A549 (cell line): Measurements from ENCODE around the gene YAF2. TPM values are rescaled to one million over a fixed set of nuclear protein-coding genes. Genes with fewer than 3 reads are reported as not detected.

Experiments used
- ATAC-seq, 2 experiments: fragments of 200-7000 bp in 1 of 2; fragments of >200 bp in 1 of 2; cut with Nextera tagmentation in 1 of 2; cut with Tn5 transposase in 1 of 2; 3 replicates each; pipeline versions ENCODE4 v1.8.0 to v1.9.1; 2018 to 2020; ENCODE audit warnings: mild to moderate bottlenecking in 1 of 2, moderate library complexity in 1 of 2
- CTCF ChIA-PET: fragments of 300-600 bp; sonication (Branson Sonifier 250); formaldehyde crosslinking; extraction: SDS; loops from one replicate; lab custom pipeline; 2021; ENCODE audit warnings: antibody characterized with exemption, inconsistent platforms; lab: Yijun Ruan, JAX
- POLR2A ChIA-PET: fragments of 350-600 bp; formaldehyde crosslinking; extraction: SDS; loops from one replicate; lab custom pipeline; 2021; ENCODE audit warnings: antibody characterized with exemption, inconsistent platforms; lab: Yijun Ruan, JAX
- DNase-seq, 2 experiments: peaks; one replicate each; pipeline versions ENCODE4 v3.0.0 to v3.0.0-alpha.2; 2011 to 2016; ENCODE audit warnings: low read depth in 1 of 2, low spot score in 1 of 2
- FAIRE-seq: peaks from 2 replicates; lab custom pipeline; 2011; peaks lifted over from hg19 to GRCh38; lab: Jason Lieb, UNC
- H3K27ac ChIP-seq, 2 experiments: fragments of >200 bp; sonication (Bioruptor Twin); formaldehyde crosslinking; 3 replicates each; pipeline ENCODE4 v1.5.1; 2016 to 2017
- H3K4me1 ChIP-seq: fragments of >200 bp; sonication (Bioruptor Twin); formaldehyde crosslinking; 3 replicates; pipeline ENCODE4 v1.6.1; 2016
- H3K4me2 ChIP-seq: fragments of >200 bp; sonication (Bioruptor Twin); formaldehyde crosslinking; 3 replicates; pipeline ENCODE4 v1.6.1; 2016
- H3K4me3 ChIP-seq: fragments of >200 bp; sonication (Bioruptor Twin); formaldehyde crosslinking; 3 replicates; pipeline ENCODE4 v1.5.1; 2016
- H3K9me3 ChIP-seq: fragments of >200 bp; sonication (Bioruptor Twin); formaldehyde crosslinking; 3 replicates; pipeline ENCODE4 v1.6.1; 2016
- BHLHE40 ChIP-seq: IDR thresholded peaks from 2 replicates; pipeline ENCODE4 v1.6.1; 2012; ENCODE audit warnings: low read depth, low read length, inconsistent platforms
- CBX2 ChIP-seq: fragments of 200-600 bp; sonication (generic); IDR thresholded peaks from 2 replicates; pipeline ENCODE4 v1.6.1; 2016; ENCODE audit warnings: low read depth, mild to moderate bottlenecking, borderline replicate concordance
- CEBPB ChIP-seq, 2 experiments: fragments of >200 bp in 1 of 2; sonication (Bioruptor Twin) in 1 of 2; formaldehyde crosslinking in 1 of 2; IDR thresholded peaks; 2 replicates each; pipeline ENCODE4 v1.6.1; 2012 to 2016
- CHD2 ChIP-seq: fragments of 150-350 bp; IDR thresholded peaks from 2 replicates; pipeline ENCODE4 v1.6.1; 2014; ENCODE audit warnings: low read length; ENCODE audit not compliant: partially characterized antibody
- EHF ChIP-seq: fragments of 250-450 bp; sonication (Bioruptor Pico); IDR thresholded peaks from 2 replicates; pipeline ENCODE4 v1.5.0; 2020; ENCODE audit warnings: mild to moderate bottlenecking
- EP300 ChIP-seq, 2 experiments: fragments of >200 bp; sonication (Bioruptor Twin); formaldehyde crosslinking; IDR thresholded peaks; 2 replicates in 1 of 2; 3 replicates in 1 of 2; pipeline ENCODE4 v1.6.1; 2016 to 2017
- FOSL2 ChIP-seq, 2 experiments: fragments of 450-650 bp in 1 of 2; fragments of >200 bp in 1 of 2; sonication (Bioruptor Twin) in 1 of 2; formaldehyde crosslinking; IDR thresholded peaks; 2 replicates each; pipeline versions ENCODE4 v1.5.0 to v1.6.1; 2016 to 2020; ENCODE audit warnings: mild to moderate bottlenecking in 1 of 2, moderate library complexity in 1 of 2
- FOXS1 ChIP-seq: fragments of 250-450 bp; sonication (Bioruptor Pico); IDR thresholded peaks from 2 replicates; pipeline ENCODE4 v1.5.0; 2020; ENCODE audit warnings: mild to moderate bottlenecking, moderate library complexity
- GATA3 ChIP-seq: IDR thresholded peaks from 2 replicates; pipeline ENCODE4 v1.6.1; 2012; ENCODE audit warnings: borderline replicate concordance
- HDAC2 ChIP-seq: fragments of 200-600 bp; sonication (generic); IDR thresholded peaks from 2 replicates; pipeline ENCODE4 v1.6.1; 2016
- HOXA7 ChIP-seq: fragments of 250-450 bp; sonication (Bioruptor Pico); IDR thresholded peaks from 2 replicates; pipeline ENCODE4 v1.5.0; 2020; ENCODE audit warnings: mild to moderate bottlenecking, moderate library complexity
- JUN ChIP-seq, 2 experiments: fragments of >200 bp; sonication (Bioruptor Twin); formaldehyde crosslinking; IDR thresholded peaks; 2 replicates in 1 of 2; 3 replicates in 1 of 2; pipeline ENCODE4 v1.6.1; 2016 to 2017
- JUNB ChIP-seq: fragments of >200 bp; sonication (Bioruptor Twin); formaldehyde crosslinking; IDR thresholded peaks from 2 replicates; pipeline ENCODE4 v1.6.1; 2016
- KDM1A ChIP-seq: fragments of 200-600 bp; sonication (generic); IDR thresholded peaks from 2 replicates; pipeline ENCODE4 v1.6.1; 2016; ENCODE audit warnings: low read depth, mild to moderate bottlenecking
- KDM5A ChIP-seq: fragments of 200-600 bp; sonication (generic); IDR thresholded peaks from 2 replicates; pipeline ENCODE4 v1.6.1; 2016; ENCODE audit warnings: antibody characterized with exemption, mild to moderate bottlenecking
- MAFK ChIP-seq: fragments of 450-650 bp; IDR thresholded peaks from 2 replicates; pipeline ENCODE4 v1.6.1; 2014; ENCODE audit not compliant: partially characterized antibody
- NFE2L2 ChIP-seq: fragments of 150-350 bp; conservative IDR thresholded peaks from 2 replicates; pipeline ENCODE4 v1.6.1; 2014; ENCODE audit warnings: low read length
- NR3C1 ChIP-seq: fragments of >200 bp; sonication (Bioruptor Twin); formaldehyde crosslinking; IDR thresholded peaks from 3 replicates; pipeline ENCODE4 v1.6.1; 2017
- POLR2AphosphoS2 ChIP-seq: conservative IDR thresholded peaks from 2 replicates; pipeline ENCODE4 v1.6.1; 2012; ENCODE audit warnings: low read length, improper control_type of control experiment, inconsistent platforms
- RAD21 ChIP-seq, 2 experiments: fragments of >200 bp in 1 of 2; sonication (Bioruptor Twin) in 1 of 2; formaldehyde crosslinking in 1 of 2; IDR thresholded peaks in 1 of 2; conservative IDR thresholded peaks in 1 of 2; 2 replicates in 1 of 2; 3 replicates in 1 of 2; pipeline ENCODE4 v1.6.1; 2012 to 2018; ENCODE audit warnings: inconsistent platforms in 1 of 2
- RFX5 ChIP-seq: fragments of 450-650 bp; IDR thresholded peaks from 2 replicates; pipeline ENCODE4 v1.7.1; 2014; ENCODE audit warnings: antibody characterized with exemption, mild to moderate bottlenecking, moderate library complexity
- SMC3 ChIP-seq: fragments of >200 bp; sonication (Bioruptor Twin); formaldehyde crosslinking; IDR thresholded peaks from 3 replicates; pipeline ENCODE4 v1.6.1; 2018; ENCODE audit warnings: inconsistent platforms
- SREBF2 ChIP-seq: fragments of 450-650 bp; IDR thresholded peaks from 2 replicates; pipeline ENCODE4 v1.6.1; 2014; ENCODE audit warnings: mild to moderate bottlenecking, moderate library complexity
- TFCP2L1 ChIP-seq: fragments of 250-450 bp; sonication (Bioruptor Pico); IDR thresholded peaks from 2 replicates; pipeline ENCODE4 v1.5.0; 2021; ENCODE audit warnings: mild to moderate bottlenecking
- ZSCAN20 ChIP-seq: fragments of 250-450 bp; sonication (Bioruptor Pico); IDR thresholded peaks from 2 replicates; pipeline ENCODE4 v1.8.0; 2022; ENCODE audit warnings: mild to moderate bottlenecking, moderate library complexity
- WGBS: methylation state at CpG from one replicate; pipeline ENCODE4 v1.1.6; 2017; ENCODE audit errors: missing lambda C conversion rate; 5-methylcytosine and 5-hydroxymethylcytosine counted together
- polyA plus RNA-seq, 4 experiments: library from polyadenylated mRNA; depleted of rRNA in 3 of 4; stranded (reverse); fragments of >200 nt; fragmentation: RNase III in 1 of 4; extraction: RNeasy Plus Mini Kit Qiagen cat#74134 plus additional on column Dnase treatment in 1 of 4; gene quantifications; 2 replicates in 3 of 4; 3 replicates in 1 of 4; pipeline ENCODE4 v1.2.3, GENCODE V29; 2011 to 2017
- TF ChIP-seq, protein P1 (sequence below): fragments of 150-350 bp; IDR thresholded peaks from 2 replicates; pipeline ENCODE4 v1.6.1; 2014; ENCODE audit warnings: low read depth, mild to moderate bottlenecking, low read length
- TF ChIP-seq, protein P2 (sequence below): fragments of 250-450 bp; sonication (Bioruptor Pico); IDR thresholded peaks from 2 replicates; pipeline ENCODE4 v1.5.0; 2020; ENCODE audit warnings: low read depth, mild to moderate bottlenecking, moderate library complexity
- TF ChIP-seq, protein P3 (sequence below): IDR thresholded peaks from 2 replicates; pipeline ENCODE4 v1.6.1; 2012
- TF ChIP-seq, protein P4 (sequence below): fragments of >200 bp; sonication (Bioruptor Twin); formaldehyde crosslinking; IDR thresholded peaks from 3 replicates; pipeline ENCODE4 v1.5.1; 2016
- TF ChIP-seq, protein P5 (sequence below): IDR thresholded peaks from 2 replicates; pipeline ENCODE4 v1.6.1; 2012; ENCODE audit warnings: low read depth, borderline replicate concordance

Gene YAF2
- polyA plus RNA-seq, 2 of the 4 experiments (the other 2 are of a cell fraction): 21.5 to 49.2 TPM

DNA sequence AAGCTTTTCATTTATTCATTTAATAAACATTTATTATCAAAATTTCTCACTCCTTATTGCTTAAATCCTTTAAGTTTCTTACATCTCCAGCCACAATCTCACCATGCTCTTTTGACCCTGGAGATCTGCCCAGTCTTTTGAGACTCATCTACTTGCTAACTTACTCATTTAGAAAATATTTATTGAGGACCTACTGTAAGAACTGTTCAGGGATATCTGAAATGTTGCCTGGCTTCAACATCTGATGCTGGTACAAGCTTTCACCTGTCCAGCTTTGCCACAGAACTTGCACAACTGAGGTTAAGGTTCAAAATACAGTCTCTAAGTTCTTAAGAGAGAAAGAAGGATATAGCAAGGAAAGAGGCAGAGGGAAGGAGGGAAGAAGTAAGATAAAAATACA lies 75.9 kb downstream of the YAF2 start:
- H3K4me2 ChIP-seq: peak overlapping the region; percentile 71
- ChIA-PET POLR2A (no interaction called here), CTCF (interaction anchor here (3.0 kb wide), 1 partner anchor 17 kb away, joined by 10 read pairs; no protein-coding TSS in a partner anchor)
- DNase-seq (peak in 1 of 2 experiments; percentile 56), ATAC-seq (peak; percentile 62 to 77; a peak in 5 of 6 replicates), FAIRE-seq (peak; percentile 92)
- no peaks in the 10 kb centered on the region for H3K9me3 ChIP-seq
- H3K27ac ChIP-seq: peak overlapping the region; percentile 67 to 81
- TF ChIP-seq CBX2 (no peak), CEBPB (IDR thresholded peaks at IDR 0.05) (peak; percentile 22 to 79; a peak in 3 of 4 replicates), GATA3 (no peak; the same call in 1 of the 2 replicates), RFX5 (no peak), RAD21 (conservative IDR thresholded peaks at IDR 0.05 in 1 of 2, IDR thresholded peaks at IDR 0.05 in 1 of 2) (peak in 1 of 2 experiments; percentile 9; a peak in 1 of 5 replicates), JUNB (peak; percentile 44; the same call in 1 of the 2 replicates), POLR2AphosphoS2 (no peak), ZSCAN20 (CRISPR knock-in tag) (no peak), FOSL2 (IDR thresholded peaks at IDR 0.05) (no peak), FOSL2 (CRISPR knock-in tag; IDR thresholded peaks at IDR 0.05) (0 out of 2 replicates have a peak, but pooled peaks have one; percentile 25), KDM5A (no peak), HOXA7 (CRISPR knock-in tag) (no peak), TFCP2L1 (no peak), EP300 (IDR thresholded peaks at IDR 0.05) (no peak)
- TF ChIP-seq, protein P1, sequence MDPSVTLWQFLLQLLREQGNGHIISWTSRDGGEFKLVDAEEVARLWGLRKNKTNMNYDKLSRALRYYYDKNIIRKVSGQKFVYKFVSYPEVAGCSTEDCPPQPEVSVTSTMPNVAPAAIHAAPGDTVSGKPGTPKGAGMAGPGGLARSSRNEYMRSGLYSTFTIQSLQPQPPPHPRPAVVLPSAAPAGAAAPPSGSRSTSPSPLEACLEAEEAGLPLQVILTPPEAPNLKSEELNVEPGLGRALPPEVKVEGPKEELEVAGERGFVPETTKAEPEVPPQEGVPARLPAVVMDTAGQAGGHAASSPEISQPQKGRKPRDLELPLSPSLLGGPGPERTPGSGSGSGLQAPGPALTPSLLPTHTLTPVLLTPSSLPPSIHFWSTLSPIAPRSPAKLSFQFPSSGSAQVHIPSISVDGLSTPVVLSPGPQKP: no peak
- TF ChIP-seq, protein P2, sequence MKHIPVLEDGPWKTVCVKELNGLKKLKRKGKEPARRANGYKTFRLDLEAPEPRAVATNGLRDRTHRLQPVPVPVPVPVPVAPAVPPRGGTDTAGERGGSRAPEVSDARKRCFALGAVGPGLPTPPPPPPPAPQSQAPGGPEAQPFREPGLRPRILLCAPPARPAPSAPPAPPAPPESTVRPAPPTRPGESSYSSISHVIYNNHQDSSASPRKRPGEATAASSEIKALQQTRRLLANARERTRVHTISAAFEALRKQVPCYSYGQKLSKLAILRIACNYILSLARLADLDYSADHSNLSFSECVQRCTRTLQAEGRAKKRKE (CRISPR knock-in tag): no peak
- TF ChIP-seq, protein P3, sequence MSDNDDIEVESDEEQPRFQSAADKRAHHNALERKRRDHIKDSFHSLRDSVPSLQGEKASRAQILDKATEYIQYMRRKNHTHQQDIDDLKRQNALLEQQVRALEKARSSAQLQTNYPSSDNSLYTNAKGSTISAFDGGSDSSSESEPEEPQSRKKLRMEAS: 0 out of 2 replicates have a peak, but pooled peaks have one; percentile 33
- peaks cover 75% of the 10 kb centered on the region for H3K4me1 ChIP-seq
- H3K4me3 ChIP-seq: no peak overlapping the region

DNA sequence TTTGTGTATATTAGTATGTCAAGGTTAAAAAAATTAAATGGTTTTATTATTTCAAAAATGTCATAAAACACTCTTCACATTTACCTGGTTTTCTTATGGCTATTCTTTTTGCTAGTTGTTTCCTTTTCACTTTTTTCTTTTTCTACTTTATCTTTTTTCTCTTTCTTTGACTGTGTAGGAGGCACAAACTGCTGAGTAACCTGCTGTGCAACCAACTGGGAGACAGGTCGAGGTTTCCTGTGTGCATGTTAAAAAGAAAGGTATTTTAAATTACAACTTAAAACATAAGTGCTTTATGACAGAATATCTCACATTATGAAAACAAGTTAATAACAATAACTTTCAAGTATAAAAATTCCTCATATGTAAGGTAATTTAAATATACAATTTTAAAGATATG lies 76.5 kb downstream of the YAF2 start:
- Histone ChIP-seq H3K4me2 (peak overlapping the region; percentile 71), H3K4me3 (peak overlapping the region; percentile 13; the same call in 1 of the 3 replicates), H3K9me3 (no peaks in the 10 kb centered on the region), H3K27ac (peak overlapping the region; percentile 67 to 79), H3K4me1 (peaks cover 77% of the 10 kb centered on the region)
- DNase-seq: no peak
- ATAC-seq: no peak
- WGBS: 6% methylated on average over 1 of the region's 1 CpG
- ChIA-PET POLR2A (no interaction called here), CTCF (interaction anchor here (0.7 to 3.0 kb wide), 2 partner anchors 16 to 27 kb away, joined by 4 to 10 read pairs; no protein-coding TSS in a partner anchor)
- no peak for FAIRE-seq
- TF ChIP-seq KDM1A (no peak), HDAC2 (no peak), SMC3 (no peak), NFE2L2 (no peak), GATA3 (no peak), NR3C1 (no peak), ZSCAN20 (CRISPR knock-in tag) (no peak), RAD21 (conservative IDR thresholded peaks at IDR 0.05 in 1 of 2, IDR thresholded peaks at IDR 0.05 in 1 of 2) (no peak), SREBF2 (no peak), CHD2 (no peak)

DNA sequence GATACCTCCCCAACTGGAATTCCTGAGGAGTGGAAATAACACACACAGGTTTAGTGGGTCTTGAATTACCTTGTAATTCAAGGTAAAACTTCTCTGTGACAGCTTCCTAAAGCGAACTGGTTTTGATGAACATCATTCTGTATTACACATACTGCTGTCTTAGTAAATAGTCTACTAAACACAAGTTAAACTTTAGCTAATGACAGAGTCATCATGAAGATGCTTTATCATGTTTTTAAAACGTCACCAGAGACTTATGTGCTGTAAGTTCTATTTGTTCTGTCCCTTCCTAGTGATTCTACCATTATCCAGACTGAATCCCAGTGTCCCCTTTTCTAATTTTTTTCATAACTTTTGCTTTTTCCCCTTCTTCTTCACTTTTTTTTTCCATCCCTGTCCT lies 81.8 kb downstream of the YAF2 start:
- FAIRE-seq: peak; percentile 7
- ChIA-PET CTCF (interaction anchor here (1.3 kb wide), 1 partner anchor 9 kb away, joined by 4 read pairs; no protein-coding TSS in a partner anchor), POLR2A (interaction anchor here (1.1 kb wide), 1 partner anchor 16 kb away, joined by 3 read pairs; no protein-coding TSS in a partner anchor)
- peak; percentile 55 to 91 for DNase-seq
- H3K4me1 ChIP-seq: peaks cover 63% of the 10 kb centered on the region
- H3K27ac ChIP-seq: peak overlapping the region; percentile 84 to 85
- WGBS: 3% methylated on average over 2 of the region's 2 CpGs
- peak overlapping the region; percentile 80 for H3K4me2 ChIP-seq
- H3K9me3 ChIP-seq: no peaks in the 10 kb centered on the region
- H3K4me3 ChIP-seq: peak overlapping the region; percentile 9; the same call in 1 of the 3 replicates
- peak; percentile 94 to 99 for ATAC-seq
- TF ChIP-seq BHLHE40: no peak
- TF ChIP-seq NFE2L2: peak; percentile 81
- peak; percentile 94 for TF ChIP-seq MAFK
- no peak for TF ChIP-seq EHF
- TF ChIP-seq CEBPB (IDR thresholded peaks at IDR 0.05): no peak; a peak in 1 of 4 replicates
- no peak for TF ChIP-seq FOXS1 (CRISPR knock-in tag)
- no peak for TF ChIP-seq FOSL2 (IDR thresholded peaks at IDR 0.05)
- peak; percentile 60 for TF ChIP-seq FOSL2 (CRISPR knock-in tag; IDR thresholded peaks at IDR 0.05)
- TF ChIP-seq, protein P4, sequence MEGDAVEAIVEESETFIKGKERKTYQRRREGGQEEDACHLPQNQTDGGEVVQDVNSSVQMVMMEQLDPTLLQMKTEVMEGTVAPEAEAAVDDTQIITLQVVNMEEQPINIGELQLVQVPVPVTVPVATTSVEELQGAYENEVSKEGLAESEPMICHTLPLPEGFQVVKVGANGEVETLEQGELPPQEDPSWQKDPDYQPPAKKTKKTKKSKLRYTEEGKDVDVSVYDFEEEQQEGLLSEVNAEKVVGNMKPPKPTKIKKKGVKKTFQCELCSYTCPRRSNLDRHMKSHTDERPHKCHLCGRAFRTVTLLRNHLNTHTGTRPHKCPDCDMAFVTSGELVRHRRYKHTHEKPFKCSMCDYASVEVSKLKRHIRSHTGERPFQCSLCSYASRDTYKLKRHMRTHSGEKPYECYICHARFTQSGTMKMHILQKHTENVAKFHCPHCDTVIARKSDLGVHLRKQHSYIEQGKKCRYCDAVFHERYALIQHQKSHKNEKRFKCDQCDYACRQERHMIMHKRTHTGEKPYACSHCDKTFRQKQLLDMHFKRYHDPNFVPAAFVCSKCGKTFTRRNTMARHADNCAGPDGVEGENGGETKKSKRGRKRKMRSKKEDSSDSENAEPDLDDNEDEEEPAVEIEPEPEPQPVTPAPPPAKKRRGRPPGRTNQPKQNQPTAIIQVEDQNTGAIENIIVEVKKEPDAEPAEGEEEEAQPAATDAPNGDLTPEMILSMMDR: no peak
- no peak for TF ChIP-seq NR3C1
- TF ChIP-seq GATA3: no peak; the same call in 1 of the 2 replicates
- TF ChIP-seq CHD2: no peak
- TF ChIP-seq, protein P5, sequence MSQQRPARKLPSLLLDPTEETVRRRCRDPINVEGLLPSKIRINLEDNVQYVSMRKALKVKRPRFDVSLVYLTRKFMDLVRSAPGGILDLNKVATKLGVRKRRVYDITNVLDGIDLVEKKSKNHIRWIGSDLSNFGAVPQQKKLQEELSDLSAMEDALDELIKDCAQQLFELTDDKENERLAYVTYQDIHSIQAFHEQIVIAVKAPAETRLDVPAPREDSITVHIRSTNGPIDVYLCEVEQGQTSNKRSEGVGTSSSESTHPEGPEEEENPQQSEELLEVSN: no peak
- 0 out of 5 replicates have a peak, but pooled peaks have one; percentile 21 to 27 for TF ChIP-seq JUN (IDR thresholded peaks at IDR 0.05)
- TF ChIP-seq POLR2AphosphoS2: no peak
